Kidney epithelial cell (primary cell): ENCODE results near the gene TIAM2. TPM values are rescaled to one million over a fixed set of nuclear protein-coding genes. Genes with fewer than 3 reads are reported as not detected.

Source experiments
- DNase-seq: peaks from one replicate; pipeline ENCODE4 v3.0.0-alpha.2; 2010; ENCODE audit warnings: low read depth
- H3K27me3 ChIP-seq: 2 replicates; pipeline ENCODE4 v1.6.0; 2011; ENCODE audit warnings: low read length; ENCODE audit not compliant: control insufficient read depth, insufficient read depth
- H3K36me3 ChIP-seq: 2 replicates; pipeline ENCODE4 v1.5.1; 2011; ENCODE audit warnings: low read length; ENCODE audit not compliant: control insufficient read depth, insufficient read depth
- H3K4me3 ChIP-seq: 2 replicates; pipeline ENCODE4 v1.5.1; 2011; ENCODE audit warnings: low read depth, mild to moderate bottlenecking, control low read depth, low read length
- CTCF ChIP-seq: IDR thresholded peaks from 2 replicates; pipeline ENCODE4 v1.5.1; 2011; ENCODE audit warnings: mild to moderate bottlenecking, moderate library complexity, low read length, control low read depth, inconsistent platforms; ENCODE audit not compliant: insufficient read depth, poor library complexity, severe bottlenecking
- total RNA-seq: library from RNA; depleted of rRNA; stranded (reverse); fragments of >200 nt; gene quantifications from 2 replicates; pipeline ENCODE4 v1.2.3, GENCODE V29; 2015

The TIAM2 gene
- total RNA-seq, 1 donor from 2014 or later, result 21.3 TPM

- Histone ChIP-seq H3K36me3 (no peaks in the 10 kb centered on the region), H3K27me3 (no peaks in the 10 kb centered on the region), H3K4me3 (no peak overlapping the region)
- TF ChIP-seq CTCF, result no peak
- DNase-seq, result no peak
These were observed 242.5 kb downstream of the TIAM2 start for GRCh38 chr6:155237613-155238012.

- Histone ChIP-seq H3K36me3 (no peaks in the 10 kb centered on the region), H3K4me3 (no peak overlapping the region), H3K27me3 (no peaks in the 10 kb centered on the region)
- no peak for TF ChIP-seq CTCF
- DNase-seq, result no peak
These were observed 245.9 kb downstream of the TIAM2 start for GRCh38 chr6:155240905-155241600.

GRCh38 chr6:155241966-155242365 lies 246.9 kb downstream of the TIAM2 start:
- no peak overlapping the region for H3K4me3 ChIP-seq
- TF ChIP-seq CTCF, result no peak
- no peak for DNase-seq
- no peaks in the 10 kb centered on the region for H3K36me3 ChIP-seq
- H3K27me3 ChIP-seq, result no peaks in the 10 kb centered on the region

GRCh38 chr6:155244434-155244833 lies 249.3 kb downstream of the TIAM2 start:
- Histone ChIP-seq H3K27me3 (no peaks in the 10 kb centered on the region), H3K4me3 (no peak overlapping the region), H3K36me3 (no peaks in the 10 kb centered on the region)
- DNase-seq, result no peak
- TF ChIP-seq CTCF, result no peak

- no peak for DNase-seq
- Histone ChIP-seq H3K4me3 (no peak overlapping the region), H3K36me3 (no peaks in the 10 kb centered on the region), H3K27me3 (no peaks in the 10 kb centered on the region)
- TF ChIP-seq CTCF, result no peak
These were observed 250.1 kb downstream of the TIAM2 start for GRCh38 chr6:155245193-155245592.

GRCh38 chr6:155245831-155246230 lies 250.7 kb downstream of the TIAM2 start:
- H3K27me3 ChIP-seq, result no peaks in the 10 kb centered on the region
- no peak for DNase-seq
- no peak for TF ChIP-seq CTCF
- H3K4me3 ChIP-seq, result no peak overlapping the region
- no peaks in the 10 kb centered on the region for H3K36me3 ChIP-seq
